SW 1271 (cell line): ENCODE data around the gene PLCB4.

Experiments
- DNase-seq, 2 experiments: peaks; one replicate each; lab custom pipeline; 2025; lab: John Stamatoyannopoulos, UW

The PLCB4 gene

DNA sequence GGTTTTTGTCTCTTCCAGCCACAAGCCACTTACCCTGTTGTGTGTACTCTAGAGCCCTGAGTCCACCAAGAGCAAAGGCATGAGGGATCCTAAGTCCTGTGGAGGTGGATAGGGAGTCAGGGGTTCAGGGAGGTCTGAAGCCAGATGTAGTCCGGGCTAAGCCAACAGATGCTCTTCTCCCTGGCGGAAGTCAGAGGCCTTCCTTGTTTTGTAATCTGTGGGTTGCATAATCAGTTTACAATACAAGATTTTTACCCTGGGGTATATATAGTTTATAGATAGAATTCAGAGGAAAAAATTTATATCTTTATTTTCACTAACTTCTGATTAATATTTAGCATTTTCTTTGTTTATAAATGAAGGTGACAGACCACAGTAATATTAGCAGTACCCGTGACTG lies 454.7 kb downstream of the PLCB4 start:
- DNase-seq: no peak
